HepG2 (cell line): Measurements from ENCODE around the gene ADD2. TPM values are rescaled to one million over a fixed set of nuclear protein-coding genes. Genes with fewer than 3 reads are reported as not detected.
A peak's percentile ranks its signal among the peaks of the same experiment; 100 is the strongest.

ENCODE experiments used
- ATAC-seq: fragments of 200-7000 bp; cut with Tn5 transposase; 3 replicates; pipeline ENCODE4 v1.9.1; 2020; ENCODE audit warnings: mild to moderate bottlenecking, moderate library complexity
- BruUV-seq: library from RNA; stranded (reverse); fragments of 400-500 nt; replicated peaks from 2 replicates; lab custom pipeline; 2021; lab: Mats Ljungman, UMichigan
- CTCF ChIA-PET: fragments of 300-600 bp; formaldehyde crosslinking; extraction: SDS; loops from one replicate; lab custom pipeline; 2021; ENCODE audit warnings: low total read pairs, inconsistent platforms, low intra/inter-chr PET ratio; lab: Yijun Ruan, JAX
- POLR2A ChIA-PET: fragments of 350-600 bp; sonication (Branson Sonifier 250); formaldehyde crosslinking; loops from one replicate; lab custom pipeline; 2020; ENCODE audit warnings: antibody characterized with exemption, inconsistent platforms; lab: Yijun Ruan, JAX
- DNase-seq: peaks from one replicate; pipeline ENCODE4 v3.0.0-alpha.2; 2015; ENCODE audit warnings: low spot score
- FAIRE-seq: peaks from 3 replicates; lab custom pipeline; 2011; peaks lifted over from hg19 to GRCh38; lab: Jason Lieb, UNC
- H2AFZ ChIP-seq: one replicate; pipeline ENCODE4 v1.6.1; 2011; ENCODE audit warnings: low read length, inconsistent platforms
- H3K27ac ChIP-seq: fragments of 300-600 bp; 3 replicates; pipeline ENCODE4 v1.8.0; 2011; ENCODE audit warnings: mixed run types, mild to moderate bottlenecking, mixed read lengths, low read length, inconsistent platforms; ENCODE audit not compliant: insufficient read depth; ENCODE audit errors: extremely low read length
- H3K27me3 ChIP-seq, 2 experiments: fragments of 200-600 bp in 1 of 2; 2 replicates in 1 of 2; 3 replicates in 1 of 2; pipeline versions ENCODE4 v1.6.0 to v1.8.0; 2011; ENCODE audit warnings: low read length in 2 of 2, mild to moderate bottlenecking in 2 of 2, moderate library complexity in 2 of 2, inconsistent platforms in 1 of 2; ENCODE audit not compliant: insufficient read depth in 2 of 2, control insufficient read depth in 1 of 2
- H3K36me3 ChIP-seq, 2 experiments: fragments of 200-600 bp in 1 of 2; replicated peaks in 1 of 2; 2 replicates in 1 of 2; 3 replicates in 1 of 2; pipeline versions ENCODE4 v1.5.1 to v1.8.0; 2011; ENCODE audit warnings: low read length in 2 of 2, inconsistent platforms in 1 of 2; ENCODE audit not compliant: insufficient read depth in 2 of 2, control insufficient read depth in 1 of 2
- H3K4me1 ChIP-seq: 2 replicates; pipeline ENCODE4 v1.5.1; 2012; ENCODE audit warnings: low read length, inconsistent platforms; ENCODE audit not compliant: insufficient read depth
- H3K4me2 ChIP-seq: 2 replicates; pipeline ENCODE4 v1.6.0; 2011; ENCODE audit warnings: low read depth, low read length, inconsistent platforms
- H3K4me3 ChIP-seq, 3 experiments: fragments of 200-600 bp in 1 of 3; sonication (generic), shearing (Covaris generic) in 1 of 3; replicated peaks in 1 of 3; 2 replicates each; pipeline ENCODE4 v1.5.1; 2011 to 2016; ENCODE audit warnings: low read length in 3 of 3, inconsistent platforms in 2 of 3, low read depth in 2 of 3, mild to moderate bottlenecking in 2 of 3, control low read depth in 1 of 3, mixed read lengths in 1 of 3; ENCODE audit not compliant: insufficient read depth in 1 of 3
- H3K79me2 ChIP-seq: one replicate; pipeline ENCODE4 v1.6.1; 2011; ENCODE audit warnings: low read length, inconsistent platforms; ENCODE audit not compliant: insufficient read depth
- H3K9ac ChIP-seq: 2 replicates; pipeline ENCODE4 v1.6.0; 2011; ENCODE audit warnings: mild to moderate bottlenecking, low read depth, low read length, inconsistent platforms; ENCODE audit not compliant: insufficient read depth
- H3K9me3 ChIP-seq: 2 replicates; pipeline ENCODE4 v1.5.1; 2012; ENCODE audit warnings: mild to moderate bottlenecking, low read length
- H4K20me1 ChIP-seq: 2 replicates; pipeline ENCODE4 v1.6.0; 2011; ENCODE audit warnings: inconsistent platforms, mild to moderate bottlenecking, low read length, moderate library complexity; ENCODE audit not compliant: insufficient read depth
- ATAD3A ChIP-seq: sonication (generic); formaldehyde crosslinking; IDR thresholded peaks from 2 replicates; pipeline ENCODE4 v1.4.0; 2020; ENCODE audit warnings: missing genetic modification reagents
- GABPA ChIP-seq, 2 experiments: IDR thresholded peaks; 2 replicates each; pipeline ENCODE4 v1.6.1; 2011 to 2016; ENCODE audit warnings: low read depth in 2 of 2, low read length in 1 of 2, missing biosample characterization in 1 of 2, missing genetic modification characterization in 1 of 2
- NR2C2 ChIP-seq: sonication (generic); formaldehyde crosslinking; IDR thresholded peaks from 2 replicates; pipeline ENCODE4 v1.4.0; 2020; ENCODE audit warnings: missing genetic modification reagents, mild to moderate bottlenecking, moderate library complexity, borderline replicate concordance
- ZNF564 ChIP-seq: sonication (generic); formaldehyde crosslinking; IDR thresholded peaks from 2 replicates; pipeline ENCODE4 v1.8.1; 2023; ENCODE audit warnings: mild to moderate bottlenecking, missing genetic modification reagents
- WGBS: methylation state at CpG from one replicate; pipeline ENCODE4 v1.1.6; 2017; ENCODE audit warnings: low lambda C conversion rate; 5-methylcytosine and 5-hydroxymethylcytosine counted together
- in situ Hi-C: cut with HindIII; loops from 2 replicates; pipeline ENCODE4 v1.10.0; 2017; ENCODE audit warnings: low pct_unique_long_range_greater_than_20kb; ENCODE audit not compliant: extremely low pct_ligation_motif_present
- intact Hi-C: fragments of 100-400 bp; cut with micrococcal nuclease; formaldehyde crosslinking; loops from one replicate; pipeline ENCODE4 v1.10.0; 2022; ENCODE audit not compliant: unreplicated experiment
- polyA plus RNA-seq, 8 experiments: library from polyadenylated mRNA; depleted of rRNA in 3 of 8; stranded (reverse) in 7 of 8; unstranded in 1 of 8; fragments of >200 nt; fragmentation: Illumina TruSeq in 4 of 8; extraction: Trizol in 4 of 8; gene quantifications; 2 replicates each; pipeline versions ENCODE4 v1.2.1 to v1.2.3, GENCODE V29; 2011 to 2016; ENCODE audit warnings: low read depth in 4 of 8, missing spikeins in 1 of 8, mixed read lengths in 1 of 8; ENCODE audit not compliant: insufficient read depth in 1 of 8
- total RNA-seq, 5 experiments: library from RNA; depleted of rRNA; stranded (reverse); fragments of >200 nt; fragmentation: Illumina TruSeq; extraction: Trizol; gene quantifications; 2 replicates each; pipeline ENCODE4 v1.2.3, GENCODE V29; 2016; ENCODE audit warnings: low read depth in 1 of 5
- TF ChIP-seq, protein P1 (sequence below): sonication (generic); formaldehyde crosslinking; IDR thresholded peaks from 2 replicates; pipeline ENCODE4 v1.5.0; 2020; ENCODE audit warnings: missing genetic modification reagents
- TF ChIP-seq, protein P2 (sequence below): sonication (generic); formaldehyde crosslinking; IDR thresholded peaks from 2 replicates; pipeline ENCODE4 v1.5.1; 2020; ENCODE audit warnings: mild to moderate bottlenecking, missing genetic modification reagents, moderate library complexity

ADD2 gene
- total and polyA plus RNA-seq, 2 of the 13 experiments (the other 11 are each of a cell fraction or from before 2014, with no cell fraction given): 0.05 to 0.13 TPM

DNA sequence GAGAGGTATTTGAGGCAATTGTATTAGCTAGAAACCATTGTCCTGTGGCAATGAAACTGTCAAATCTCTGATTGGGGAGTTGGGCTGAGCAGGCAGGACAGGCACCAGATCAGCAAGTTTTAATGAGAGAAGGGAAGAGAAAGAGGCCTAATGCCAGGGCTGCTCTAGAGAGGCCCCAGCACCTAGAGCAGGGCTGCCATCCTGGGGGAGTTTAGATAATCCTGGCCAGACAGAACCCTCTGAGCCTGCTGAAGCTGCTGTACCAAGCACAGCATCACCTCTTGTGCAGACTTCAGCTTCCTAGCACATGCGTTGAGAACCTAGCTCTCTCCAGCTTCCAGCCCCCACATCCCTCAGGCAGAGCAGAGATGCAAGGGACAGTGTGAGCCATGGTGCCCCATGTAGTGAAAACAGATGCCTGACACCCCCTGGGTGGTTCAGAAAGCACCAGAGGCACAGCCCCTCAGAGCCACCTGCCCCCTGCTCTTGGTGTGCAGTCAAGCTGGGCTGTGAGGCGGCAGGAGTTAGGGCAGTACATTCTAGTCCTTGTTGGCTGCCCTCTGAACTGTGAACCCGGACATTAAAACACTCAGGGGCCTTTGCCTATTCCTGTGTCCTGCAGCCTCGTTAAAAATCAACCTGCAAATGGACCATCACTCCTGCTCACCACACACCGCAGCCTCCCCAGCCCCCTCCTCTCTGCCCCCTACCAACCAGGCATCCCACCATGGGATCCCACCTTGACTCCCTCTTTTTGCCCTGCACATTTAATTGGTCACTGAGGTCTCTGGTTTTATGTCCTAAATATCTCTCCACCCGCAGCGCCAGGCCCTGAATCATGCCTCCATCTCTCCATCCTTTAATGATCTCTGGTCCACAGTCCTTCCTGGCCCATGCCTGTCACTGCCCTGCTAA, 52.7 kb downstream of the ADD2 start:
- H3K4me2 ChIP-seq: no peak overlapping the region; the same call in 1 of the 2 replicates
- no peaks in the 10 kb centered on the region for H3K79me2 ChIP-seq
- H3K4me3 ChIP-seq: no peak overlapping the region
- POLR2A ChIA-PET: no interaction called here
- no TSS peak for BruUV-seq
- peak; percentile 68 for ATAC-seq
- in situ Hi-C loops: no loop called here
- H3K9ac ChIP-seq: no peak overlapping the region
- FAIRE-seq: no peak
- intact Hi-C loops: no loop called here
- H3K27me3 ChIP-seq: peaks cover 2 to 22% of the 10 kb centered on the region in 2 experiments; a peak in 3 of 5 replicates
- TF ChIP-seq GABPA (IDR thresholded peaks at IDR 0.05; ENCODE audit: low read depth, low read length): no peak
- TF ChIP-seq GABPA (CRISPR knock-in tag; IDR thresholded peaks at IDR 0.05; ENCODE audit: low read depth): peak; percentile 38; the same call in 1 of the 2 replicates
- TF ChIP-seq NR2C2 (CRISPR knock-in tag): peak; percentile 85
- TF ChIP-seq, protein P1, sequence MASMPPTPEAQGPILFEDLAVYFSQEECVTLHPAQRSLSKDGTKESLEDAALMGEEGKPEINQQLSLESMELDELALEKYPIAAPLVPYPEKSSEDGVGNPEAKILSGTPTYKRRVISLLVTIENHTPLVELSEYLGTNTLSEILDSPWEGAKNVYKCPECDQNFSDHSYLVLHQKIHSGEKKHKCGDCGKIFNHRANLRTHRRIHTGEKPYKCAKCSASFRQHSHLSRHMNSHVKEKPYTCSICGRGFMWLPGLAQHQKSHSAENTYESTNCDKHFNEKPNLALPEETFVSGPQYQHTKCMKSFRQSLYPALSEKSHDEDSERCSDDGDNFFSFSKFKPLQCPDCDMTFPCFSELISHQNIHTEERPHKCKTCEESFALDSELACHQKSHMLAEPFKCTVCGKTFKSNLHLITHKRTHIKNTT (CRISPR knock-in tag): no peak
- TF ChIP-seq, protein P2, sequence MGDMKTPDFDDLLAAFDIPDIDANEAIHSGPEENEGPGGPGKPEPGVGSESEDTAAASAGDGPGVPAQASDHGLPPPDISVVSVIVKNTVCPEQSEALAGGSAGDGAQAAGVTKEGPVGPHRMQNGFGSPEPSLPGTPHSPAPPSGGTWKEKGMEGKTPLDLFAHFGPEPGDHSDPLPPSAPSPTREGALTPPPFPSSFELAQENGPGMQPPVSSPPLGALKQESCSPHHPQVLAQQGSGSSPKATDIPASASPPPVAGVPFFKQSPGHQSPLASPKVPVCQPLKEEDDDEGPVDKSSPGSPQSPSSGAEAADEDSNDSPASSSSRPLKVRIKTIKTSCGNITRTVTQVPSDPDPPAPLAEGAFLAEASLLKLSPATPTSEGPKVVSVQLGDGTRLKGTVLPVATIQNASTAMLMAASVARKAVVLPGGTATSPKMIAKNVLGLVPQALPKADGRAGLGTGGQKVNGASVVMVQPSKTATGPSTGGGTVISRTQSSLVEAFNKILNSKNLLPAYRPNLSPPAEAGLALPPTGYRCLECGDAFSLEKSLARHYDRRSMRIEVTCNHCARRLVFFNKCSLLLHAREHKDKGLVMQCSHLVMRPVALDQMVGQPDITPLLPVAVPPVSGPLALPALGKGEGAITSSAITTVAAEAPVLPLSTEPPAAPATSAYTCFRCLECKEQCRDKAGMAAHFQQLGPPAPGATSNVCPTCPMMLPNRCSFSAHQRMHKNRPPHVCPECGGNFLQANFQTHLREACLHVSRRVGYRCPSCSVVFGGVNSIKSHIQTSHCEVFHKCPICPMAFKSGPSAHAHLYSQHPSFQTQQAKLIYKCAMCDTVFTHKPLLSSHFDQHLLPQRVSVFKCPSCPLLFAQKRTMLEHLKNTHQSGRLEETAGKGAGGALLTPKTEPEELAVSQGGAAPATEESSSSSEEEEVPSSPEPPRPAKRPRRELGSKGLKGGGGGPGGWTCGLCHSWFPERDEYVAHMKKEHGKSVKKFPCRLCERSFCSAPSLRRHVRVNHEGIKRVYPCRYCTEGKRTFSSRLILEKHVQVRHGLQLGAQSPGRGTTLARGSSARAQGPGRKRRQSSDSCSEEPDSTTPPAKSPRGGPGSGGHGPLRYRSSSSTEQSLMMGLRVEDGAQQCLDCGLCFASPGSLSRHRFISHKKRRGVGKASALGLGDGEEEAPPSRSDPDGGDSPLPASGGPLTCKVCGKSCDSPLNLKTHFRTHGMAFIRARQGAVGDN (CRISPR knock-in tag): 0 out of 2 replicates have a peak, but pooled peaks have one; percentile 19
- TF ChIP-seq ZNF564 (CRISPR knock-in tag): no peak
- TF ChIP-seq ATAD3A (CRISPR knock-in tag): no peak
- TF ChIP-seq, all 625 proteins: peak for 3
- CTCF ChIA-PET: no interaction called here
- H3K36me3 ChIP-seq: no peaks in the 10 kb centered on the region
- no peak overlapping the region for H3K27ac ChIP-seq
- H3K9me3 ChIP-seq: no peaks in the 10 kb centered on the region
- H4K20me1 ChIP-seq: no peaks in the 10 kb centered on the region
- 0 out of 2 replicates have a peak, but pooled peaks cover 6% of the 10 kb centered on the region for H3K4me1 ChIP-seq
- WGBS: 43% methylated on average over 5 of the region's 7 CpGs
- H2AFZ ChIP-seq: no peak overlapping the region
- no peak for DNase-seq
